A549 (cell line): ENCODE data around the gene DYRK1A.
"Not testable (repeated sequence)": the region's sequence is repeated elsewhere in the genome, so short reads cannot be mapped to it uniquely, and the experiment has no call there.

Experiments
- ATOH8 ChIP-seq: fragments of 250-450 bp; sonication (Bioruptor Pico); IDR thresholded peaks from 2 replicates; pipeline ENCODE4 v1.5.0; 2020; ENCODE audit warnings: low read depth, mild to moderate bottlenecking, moderate library complexity
- BCL3 ChIP-seq: fragments of >200 bp; sonication (Bioruptor Twin); formaldehyde crosslinking; IDR thresholded peaks from 3 replicates; pipeline ENCODE4 v1.6.1; 2016
- BHLHE40 ChIP-seq: IDR thresholded peaks from 2 replicates; pipeline ENCODE4 v1.6.1; 2012; ENCODE audit warnings: low read depth, low read length, inconsistent platforms
- CBX8 ChIP-seq: fragments of 200-600 bp; sonication (generic); IDR thresholded peaks from 2 replicates; pipeline ENCODE4 v1.6.1; 2016
- CEBPB ChIP-seq, 2 experiments: fragments of >200 bp in 1 of 2; sonication (Bioruptor Twin) in 1 of 2; formaldehyde crosslinking in 1 of 2; IDR thresholded peaks; 2 replicates each; pipeline ENCODE4 v1.6.1; 2012 to 2016
- CTCF ChIP-seq: fragments of >200 bp; sonication (Bioruptor Twin); formaldehyde crosslinking; IDR thresholded peaks from 3 replicates; pipeline ENCODE4 v1.5.1; 2016
- EHMT2 ChIP-seq: fragments of 200-600 bp; sonication (generic); IDR thresholded peaks from 2 replicates; pipeline ENCODE4 v1.6.1; 2016; ENCODE audit warnings: antibody characterized with exemption, low read depth, mild to moderate bottlenecking, moderate library complexity
- EP300 ChIP-seq, 2 experiments: fragments of >200 bp; sonication (Bioruptor Twin); formaldehyde crosslinking; IDR thresholded peaks; 2 replicates in 1 of 2; 3 replicates in 1 of 2; pipeline ENCODE4 v1.6.1; 2016 to 2017
- KDM5A ChIP-seq: fragments of 200-600 bp; sonication (generic); IDR thresholded peaks from 2 replicates; pipeline ENCODE4 v1.6.1; 2016; ENCODE audit warnings: antibody characterized with exemption, mild to moderate bottlenecking
- MAX ChIP-seq: IDR thresholded peaks from 2 replicates; pipeline ENCODE4 v1.6.1; 2012
- POLR2A ChIP-seq: IDR thresholded peaks from 2 replicates; pipeline ENCODE4 v1.6.1; 2012; ENCODE audit warnings: mild to moderate bottlenecking, low read length
- RAD21 ChIP-seq, 2 experiments: fragments of >200 bp in 1 of 2; sonication (Bioruptor Twin) in 1 of 2; formaldehyde crosslinking in 1 of 2; IDR thresholded peaks in 1 of 2; conservative IDR thresholded peaks in 1 of 2; 2 replicates in 1 of 2; 3 replicates in 1 of 2; pipeline ENCODE4 v1.6.1; 2012 to 2018; ENCODE audit warnings: inconsistent platforms in 1 of 2
- SREBF2 ChIP-seq: fragments of 450-650 bp; IDR thresholded peaks from 2 replicates; pipeline ENCODE4 v1.6.1; 2014; ENCODE audit warnings: mild to moderate bottlenecking, moderate library complexity

- TF ChIP-seq ATOH8; CEBPB (IDR thresholded peaks at IDR 0.05); CTCF; POLR2A; KDM5A; BHLHE40; EP300 (IDR thresholded peaks at IDR 0.05); MAX; EHMT2; RAD21 (conservative IDR thresholded peaks at IDR 0.05 in 1 of 2, IDR thresholded peaks at IDR 0.05 in 1 of 2); BCL3; CBX8; SREBF2: not testable (repeated sequence)
Measured at GRCh38 chr21:37549730-37550129, 183.2 kb downstream of the DYRK1A start.
